HepG2 (cell line): ENCODE measurements around the gene SMAD6. TPM values are rescaled to one million over a fixed set of nuclear protein-coding genes. Genes with fewer than 3 reads are reported as not detected.

ENCODE experiments used
- ATAC-seq: fragments of 200-7000 bp; cut with Tn5 transposase; 3 replicates; pipeline ENCODE4 v1.9.1; 2020; ENCODE audit warnings: mild to moderate bottlenecking, moderate library complexity
- BruUV-seq: library from RNA; stranded (reverse); fragments of 400-500 nt; replicated peaks from 2 replicates; lab custom pipeline; 2021; lab: Mats Ljungman, UMichigan
- CTCF ChIA-PET: fragments of 300-600 bp; formaldehyde crosslinking; extraction: SDS; loops from one replicate; lab custom pipeline; 2021; ENCODE audit warnings: low total read pairs, inconsistent platforms, low intra/inter-chr PET ratio; lab: Yijun Ruan, JAX
- POLR2A ChIA-PET: fragments of 350-600 bp; sonication (Branson Sonifier 250); formaldehyde crosslinking; loops from one replicate; lab custom pipeline; 2020; ENCODE audit warnings: antibody characterized with exemption, inconsistent platforms; lab: Yijun Ruan, JAX
- DNase-seq: peaks from one replicate; pipeline ENCODE4 v3.0.0-alpha.2; 2015; ENCODE audit warnings: low spot score
- FAIRE-seq: peaks from 3 replicates; lab custom pipeline; 2011; peaks lifted over from hg19 to GRCh38; lab: Jason Lieb, UNC
- H2AFZ ChIP-seq: one replicate; pipeline ENCODE4 v1.6.1; 2011; ENCODE audit warnings: low read length, inconsistent platforms
- H3K27ac ChIP-seq: fragments of 300-600 bp; 3 replicates; pipeline ENCODE4 v1.8.0; 2011; ENCODE audit warnings: mixed run types, mild to moderate bottlenecking, mixed read lengths, low read length, inconsistent platforms; ENCODE audit not compliant: insufficient read depth; ENCODE audit errors: extremely low read length
- H3K27me3 ChIP-seq, 2 experiments: fragments of 200-600 bp in 1 of 2; 2 replicates in 1 of 2; 3 replicates in 1 of 2; pipeline versions ENCODE4 v1.6.0 to v1.8.0; 2011; ENCODE audit warnings: low read length in 2 of 2, mild to moderate bottlenecking in 2 of 2, moderate library complexity in 2 of 2, inconsistent platforms in 1 of 2; ENCODE audit not compliant: insufficient read depth in 2 of 2, control insufficient read depth in 1 of 2
- H3K36me3 ChIP-seq, 2 experiments: fragments of 200-600 bp in 1 of 2; replicated peaks in 1 of 2; 2 replicates in 1 of 2; 3 replicates in 1 of 2; pipeline versions ENCODE4 v1.5.1 to v1.8.0; 2011; ENCODE audit warnings: low read length in 2 of 2, inconsistent platforms in 1 of 2; ENCODE audit not compliant: insufficient read depth in 2 of 2, control insufficient read depth in 1 of 2
- H3K4me1 ChIP-seq: 2 replicates; pipeline ENCODE4 v1.5.1; 2012; ENCODE audit warnings: low read length, inconsistent platforms; ENCODE audit not compliant: insufficient read depth
- H3K4me2 ChIP-seq: 2 replicates; pipeline ENCODE4 v1.6.0; 2011; ENCODE audit warnings: low read depth, low read length, inconsistent platforms
- H3K4me3 ChIP-seq, 3 experiments: fragments of 200-600 bp in 1 of 3; sonication (generic), shearing (Covaris generic) in 1 of 3; replicated peaks in 1 of 3; 2 replicates each; pipeline ENCODE4 v1.5.1; 2011 to 2016; ENCODE audit warnings: low read length in 3 of 3, inconsistent platforms in 2 of 3, low read depth in 2 of 3, mild to moderate bottlenecking in 2 of 3, control low read depth in 1 of 3, mixed read lengths in 1 of 3; ENCODE audit not compliant: insufficient read depth in 1 of 3
- H3K79me2 ChIP-seq: one replicate; pipeline ENCODE4 v1.6.1; 2011; ENCODE audit warnings: low read length, inconsistent platforms; ENCODE audit not compliant: insufficient read depth
- H3K9ac ChIP-seq: 2 replicates; pipeline ENCODE4 v1.6.0; 2011; ENCODE audit warnings: mild to moderate bottlenecking, low read depth, low read length, inconsistent platforms; ENCODE audit not compliant: insufficient read depth
- H3K9me3 ChIP-seq: 2 replicates; pipeline ENCODE4 v1.5.1; 2012; ENCODE audit warnings: mild to moderate bottlenecking, low read length
- H4K20me1 ChIP-seq: 2 replicates; pipeline ENCODE4 v1.6.0; 2011; ENCODE audit warnings: inconsistent platforms, mild to moderate bottlenecking, low read length, moderate library complexity; ENCODE audit not compliant: insufficient read depth
- CSRNP2 ChIP-seq: sonication (generic); formaldehyde crosslinking; conservative IDR thresholded peaks from 2 replicates; pipeline ENCODE4 v1.8.0; 2022; ENCODE audit warnings: low read depth, missing genetic modification reagents
- GTF3A ChIP-seq: sonication (generic); formaldehyde crosslinking; conservative IDR thresholded peaks from 2 replicates; pipeline ENCODE4 v1.4.0; 2020; ENCODE audit warnings: mild to moderate bottlenecking, missing genetic modification reagents
- JARID2 ChIP-seq: sonication (generic); formaldehyde crosslinking; IDR thresholded peaks from 2 replicates; pipeline ENCODE4 v1.8.1; 2023; ENCODE audit warnings: missing genetic modification reagents, inconsistent platforms; ENCODE audit not compliant: insufficient replicate concordance
- MYC ChIP-seq: sonication (generic); formaldehyde crosslinking; IDR thresholded peaks from 2 replicates; pipeline ENCODE4 v1.9.0; 2021; ENCODE audit warnings: missing genetic modification reagents, borderline replicate concordance
- POGZ ChIP-seq: sonication (generic); formaldehyde crosslinking; IDR thresholded peaks from 2 replicates; pipeline ENCODE4 v1.4.0; 2020; ENCODE audit warnings: mild to moderate bottlenecking, missing genetic modification reagents
- STAG1 ChIP-seq: sonication (generic); formaldehyde crosslinking; IDR thresholded peaks from 2 replicates; pipeline ENCODE4 v1.4.0; 2020; ENCODE audit warnings: missing genetic modification reagents
- SYNCRIP ChIP-seq: fragments of 200-400 bp; formaldehyde crosslinking; IDR thresholded peaks from 2 replicates; pipeline ENCODE4 v1.6.1; 2018; ENCODE audit warnings: mild to moderate bottlenecking, low read depth, low read length; ENCODE audit not compliant: insufficient read depth
- TRIM24 ChIP-seq: sonication (generic); formaldehyde crosslinking; IDR thresholded peaks from 2 replicates; pipeline ENCODE4 v1.8.0; 2022; ENCODE audit warnings: mild to moderate bottlenecking, missing genetic modification reagents
- ZNF331 ChIP-seq: sonication (generic); formaldehyde crosslinking; IDR thresholded peaks from 2 replicates; pipeline ENCODE4 v1.4.0; 2020; ENCODE audit warnings: missing genetic modification reagents
- ZNF629 ChIP-seq: sonication (generic); formaldehyde crosslinking; conservative IDR thresholded peaks from 2 replicates; pipeline ENCODE4 v1.5.0; 2020; ENCODE audit warnings: missing genetic modification reagents
- ZNF770 ChIP-seq: sonication (generic); formaldehyde crosslinking; IDR thresholded peaks from 2 replicates; pipeline ENCODE4 v1.5.0; 2020; ENCODE audit warnings: mild to moderate bottlenecking, missing genetic modification reagents
- WGBS: methylation state at CpG from one replicate; pipeline ENCODE4 v1.1.6; 2017; ENCODE audit warnings: low lambda C conversion rate; 5-methylcytosine and 5-hydroxymethylcytosine counted together
- in situ Hi-C: cut with HindIII; loops from 2 replicates; pipeline ENCODE4 v1.10.0; 2017; ENCODE audit warnings: low pct_unique_long_range_greater_than_20kb; ENCODE audit not compliant: extremely low pct_ligation_motif_present
- intact Hi-C: fragments of 100-400 bp; cut with micrococcal nuclease; formaldehyde crosslinking; loops from one replicate; pipeline ENCODE4 v1.10.0; 2022; ENCODE audit not compliant: unreplicated experiment
- polyA plus RNA-seq, 8 experiments: library from polyadenylated mRNA; depleted of rRNA in 3 of 8; stranded (reverse) in 7 of 8; unstranded in 1 of 8; fragments of >200 nt; fragmentation: Illumina TruSeq in 4 of 8; extraction: Trizol in 4 of 8; gene quantifications; 2 replicates each; pipeline versions ENCODE4 v1.2.1 to v1.2.3, GENCODE V29; 2011 to 2016; ENCODE audit warnings: low read depth in 4 of 8, missing spikeins in 1 of 8, mixed read lengths in 1 of 8; ENCODE audit not compliant: insufficient read depth in 1 of 8
- total RNA-seq, 5 experiments: library from RNA; depleted of rRNA; stranded (reverse); fragments of >200 nt; fragmentation: Illumina TruSeq; extraction: Trizol; gene quantifications; 2 replicates each; pipeline ENCODE4 v1.2.3, GENCODE V29; 2016; ENCODE audit warnings: low read depth in 1 of 5
- TF ChIP-seq, protein P1 (sequence below): sonication (generic); formaldehyde crosslinking; IDR thresholded peaks from 2 replicates; pipeline ENCODE4 v1.4.0; 2020; ENCODE audit warnings: missing genetic modification reagents
- TF ChIP-seq, protein P2 (sequence below): IDR thresholded peaks from 2 replicates; pipeline ENCODE4 v1.6.1; 2012; ENCODE audit warnings: low read depth, low read length, improper control_type of control experiment
- TF ChIP-seq, protein P3 (sequence below): sonication (generic); formaldehyde crosslinking; IDR thresholded peaks from 2 replicates; pipeline ENCODE4 v1.8.1; 2022; ENCODE audit warnings: low read depth, mild to moderate bottlenecking, missing genetic modification reagents

The SMAD6 gene
- total and polyA plus RNA-seq, 2 of the 13 experiments (the other 11 are each of a cell fraction or from before 2014, with no cell fraction given) = 3.3 to 4.4 TPM

DNA sequence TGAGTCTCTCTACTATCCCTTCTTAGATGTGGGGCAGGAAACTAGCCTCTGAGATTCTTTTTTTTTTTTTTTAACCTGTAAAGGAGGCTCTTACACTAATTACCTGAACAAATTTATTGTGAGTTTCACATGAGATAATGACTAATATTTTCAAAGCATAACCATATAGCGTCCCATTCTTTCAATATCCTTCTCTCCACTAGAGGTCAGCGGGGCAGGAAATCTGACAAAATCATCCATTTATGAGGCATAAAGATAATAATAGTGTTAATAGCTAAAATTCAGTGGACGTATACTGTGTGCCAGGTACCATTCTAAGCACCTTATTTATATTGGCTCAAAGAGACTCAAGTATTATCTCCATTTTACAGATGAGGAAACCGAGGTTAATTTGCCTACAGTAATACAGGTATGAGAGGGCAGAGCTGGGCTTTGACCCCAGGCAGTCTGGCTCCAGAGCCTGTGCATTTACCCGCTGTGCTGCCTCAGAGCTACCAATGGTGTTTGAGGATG, 16.3 kb upstream of the SMAD6 start:
- no peaks in the 10 kb centered on the region for H3K27me3 ChIP-seq
- H3K4me1 ChIP-seq = peaks cover 7% of the 10 kb centered on the region
- no peak overlapping the region for H3K9ac ChIP-seq
- WGBS = 62% methylated on average over 5 of the region's 5 CpGs
- no peak overlapping the region for H2AFZ ChIP-seq
- CTCF ChIA-PET = no interaction called here
- intact Hi-C loops (no loop called here), in situ Hi-C loops (no loop called here)
- DNase-seq (no peak), ATAC-seq (no peak), FAIRE-seq (no peak)
- H3K27ac ChIP-seq = no peak overlapping the region
- H3K9me3 ChIP-seq = peaks cover 8% of the 10 kb centered on the region; the same call in 1 of the 2 replicates
- H4K20me1 ChIP-seq = no peaks in the 10 kb centered on the region
- H3K4me2 ChIP-seq = no peak overlapping the region
- no peaks in the 10 kb centered on the region; a peak in 1 of 5 replicates for H3K36me3 ChIP-seq
- no TSS peak for BruUV-seq
- POLR2A ChIA-PET = interaction anchor here (1.0 kb wide), 1 partner anchor 15 kb away, joined by 3 read pairs; no protein-coding TSS in a partner anchor
- no peak overlapping the region for H3K4me3 ChIP-seq
- no peaks in the 10 kb centered on the region for H3K79me2 ChIP-seq
- TF ChIP-seq, protein P1, sequence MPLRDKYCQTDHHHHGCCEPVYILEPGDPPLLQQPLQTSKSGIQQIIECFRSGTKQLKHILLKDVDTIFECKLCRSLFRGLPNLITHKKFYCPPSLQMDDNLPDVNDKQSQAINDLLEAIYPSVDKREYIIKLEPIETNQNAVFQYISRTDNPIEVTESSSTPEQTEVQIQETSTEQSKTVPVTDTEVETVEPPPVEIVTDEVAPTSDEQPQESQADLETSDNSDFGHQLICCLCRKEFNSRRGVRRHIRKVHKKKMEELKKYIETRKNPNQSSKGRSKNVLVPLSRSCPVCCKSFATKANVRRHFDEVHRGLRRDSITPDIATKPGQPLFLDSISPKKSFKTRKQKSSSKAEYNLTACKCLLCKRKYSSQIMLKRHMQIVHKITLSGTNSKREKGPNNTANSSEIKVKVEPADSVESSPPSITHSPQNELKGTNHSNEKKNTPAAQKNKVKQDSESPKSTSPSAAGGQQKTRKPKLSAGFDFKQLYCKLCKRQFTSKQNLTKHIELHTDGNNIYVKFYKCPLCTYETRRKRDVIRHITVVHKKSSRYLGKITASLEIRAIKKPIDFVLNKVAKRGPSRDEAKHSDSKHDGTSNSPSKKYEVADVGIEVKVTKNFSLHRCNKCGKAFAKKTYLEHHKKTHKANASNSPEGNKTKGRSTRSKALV (CRISPR knock-in tag) = no peak
- TF ChIP-seq STAG1 (CRISPR knock-in tag) = peak; percentile 21; the same call in 1 of the 2 replicates
- TF ChIP-seq MYC (CRISPR knock-in tag) = no peak
- no peak for TF ChIP-seq ZNF770
- TF ChIP-seq TRIM24 (CRISPR knock-in tag) = no peak
- TF ChIP-seq JARID2 (CRISPR knock-in tag) = no peak
- TF ChIP-seq, protein P2, sequence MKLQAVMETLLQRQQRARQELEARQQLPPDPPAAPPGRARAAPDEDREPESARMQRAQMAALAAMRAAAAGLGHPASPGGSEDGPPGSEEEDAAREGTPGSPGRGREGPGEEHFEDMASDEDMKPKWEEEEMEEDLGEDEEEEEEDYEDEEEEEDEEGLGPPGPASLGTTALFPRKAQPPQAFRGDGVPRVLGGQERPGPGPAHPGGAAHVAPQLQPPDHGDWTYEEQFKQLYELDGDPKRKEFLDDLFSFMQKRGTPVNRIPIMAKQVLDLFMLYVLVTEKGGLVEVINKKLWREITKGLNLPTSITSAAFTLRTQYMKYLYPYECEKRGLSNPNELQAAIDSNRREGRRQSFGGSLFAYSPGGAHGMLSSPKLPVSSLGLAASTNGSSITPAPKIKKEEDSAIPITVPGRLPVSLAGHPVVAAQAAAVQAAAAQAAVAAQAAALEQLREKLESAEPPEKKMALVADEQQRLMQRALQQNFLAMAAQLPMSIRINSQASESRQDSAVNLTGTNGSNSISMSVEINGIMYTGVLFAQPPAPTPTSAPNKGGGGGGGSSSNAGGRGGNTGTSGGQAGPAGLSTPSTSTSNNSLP = no peak
- no peak for TF ChIP-seq ZNF331 (CRISPR knock-in tag)
- no peak for TF ChIP-seq POGZ
- TF ChIP-seq, protein P3, sequence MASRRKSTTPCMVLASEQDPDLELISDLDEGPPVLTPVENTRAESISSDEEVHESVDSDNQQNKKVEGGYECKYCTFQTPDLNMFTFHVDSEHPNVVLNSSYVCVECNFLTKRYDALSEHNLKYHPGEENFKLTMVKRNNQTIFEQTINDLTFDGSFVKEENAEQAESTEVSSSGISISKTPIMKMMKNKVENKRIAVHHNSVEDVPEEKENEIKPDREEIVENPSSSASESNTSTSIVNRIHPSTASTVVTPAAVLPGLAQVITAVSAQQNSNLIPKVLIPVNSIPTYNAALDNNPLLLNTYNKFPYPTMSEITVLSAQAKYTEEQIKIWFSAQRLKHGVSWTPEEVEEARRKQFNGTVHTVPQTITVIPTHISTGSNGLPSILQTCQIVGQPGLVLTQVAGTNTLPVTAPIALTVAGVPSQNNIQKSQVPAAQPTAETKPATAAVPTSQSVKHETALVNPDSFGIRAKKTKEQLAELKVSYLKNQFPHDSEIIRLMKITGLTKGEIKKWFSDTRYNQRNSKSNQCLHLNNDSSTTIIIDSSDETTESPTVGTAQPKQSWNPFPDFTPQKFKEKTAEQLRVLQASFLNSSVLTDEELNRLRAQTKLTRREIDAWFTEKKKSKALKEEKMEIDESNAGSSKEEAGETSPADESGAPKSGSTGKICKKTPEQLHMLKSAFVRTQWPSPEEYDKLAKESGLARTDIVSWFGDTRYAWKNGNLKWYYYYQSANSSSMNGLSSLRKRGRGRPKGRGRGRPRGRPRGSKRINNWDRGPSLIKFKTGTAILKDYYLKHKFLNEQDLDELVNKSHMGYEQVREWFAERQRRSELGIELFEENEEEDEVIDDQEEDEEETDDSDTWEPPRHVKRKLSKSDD = no peak
- no peak for TF ChIP-seq CSRNP2 (CRISPR knock-in tag)
- no peak for TF ChIP-seq GTF3A
- 0 out of 2 replicates have a peak, but pooled peaks have one; percentile 15 for TF ChIP-seq ZNF629 (CRISPR knock-in tag)
- TF ChIP-seq SYNCRIP = no peak
